H7 (cell line): Measurements from ENCODE around the gene SPINK7. TPM values are rescaled to one million over a fixed set of nuclear protein-coding genes. Genes with fewer than 3 reads are reported as not detected.
A peak's percentile ranks its signal among the peaks of the same experiment; 100 is the strongest.
"Not testable (repeated sequence)": the region's sequence is repeated elsewhere in the genome, so short reads cannot be mapped to it uniquely, and the experiment has no call there.

Source experiments
- DNase-seq: peaks from one replicate; pipeline ENCODE4 v3.0.0; 2012
- H3K27me3 ChIP-seq: 2 replicates; pipeline ENCODE4 v1.6.0; 2011; ENCODE audit warnings: mild to moderate bottlenecking, low read length; ENCODE audit not compliant: control insufficient read depth, insufficient read depth
- H3K36me3 ChIP-seq: replicated peaks from 2 replicates; pipeline ENCODE4 v1.5.1; 2011; ENCODE audit warnings: low read length; ENCODE audit not compliant: control insufficient read depth, insufficient read depth
- H3K4me3 ChIP-seq: 2 replicates; pipeline ENCODE4 v1.5.1; 2011; ENCODE audit warnings: low read depth, mild to moderate bottlenecking, control low read depth, low read length, moderate library complexity; ENCODE audit not compliant: insufficient read depth
- total RNA-seq: library from RNA; depleted of rRNA; stranded (reverse); fragments of >200 nt; shearing (Covaris generic); gene quantifications from 2 replicates; pipeline ENCODE4 v1.2.3, GENCODE V29; 2014

Gene SPINK7
- total RNA-seq, 1 experiment from 2014 or later: not detected

DNA sequence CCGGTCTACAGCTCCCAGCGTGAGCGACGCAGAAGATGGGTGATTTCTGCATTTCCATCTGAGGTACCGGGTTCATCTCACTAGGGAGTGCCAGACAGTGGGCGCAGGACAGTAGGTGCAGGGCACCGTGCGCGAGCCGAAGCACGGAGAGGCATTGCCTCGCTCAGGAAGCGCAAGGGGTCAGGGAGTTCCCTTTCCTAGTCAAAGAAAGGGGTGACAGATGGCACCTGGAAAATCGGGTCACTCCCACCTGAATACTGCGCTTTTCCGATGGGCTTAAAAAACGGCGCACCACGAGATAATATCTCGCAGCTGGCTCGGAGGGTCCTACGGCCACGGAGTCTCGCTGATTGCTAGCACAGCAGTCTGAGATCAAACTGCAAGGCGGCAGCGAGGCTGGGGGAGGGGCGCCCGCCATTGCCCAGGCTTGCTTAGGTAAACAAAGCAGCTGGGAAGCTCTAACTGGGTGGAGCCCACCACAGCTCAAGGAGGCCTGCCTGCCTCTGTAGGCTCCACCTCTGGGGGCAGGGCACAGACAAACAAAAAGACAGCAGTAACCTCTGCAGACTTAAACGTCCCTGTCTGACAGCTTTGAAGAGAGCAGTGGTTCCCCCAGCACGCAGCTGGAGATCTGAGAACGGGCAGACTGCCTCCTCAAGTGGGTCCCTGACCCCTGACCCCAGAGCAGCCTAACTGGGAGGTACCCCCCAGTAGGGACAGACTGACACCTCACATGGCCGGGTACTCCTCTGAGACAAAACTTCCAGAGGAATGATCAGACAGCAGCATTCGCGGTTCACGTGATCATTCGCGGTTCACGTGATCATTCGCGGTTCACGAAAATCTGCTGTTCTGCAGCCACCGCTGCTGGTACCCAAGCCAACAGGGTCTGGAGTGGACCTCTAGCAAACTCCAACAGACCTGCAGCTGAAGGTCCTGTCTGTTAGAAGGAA, 8.1 kb downstream of the SPINK7 start:
- H3K4me3 ChIP-seq: peak overlapping the region; percentile 43
- H3K27me3 ChIP-seq, H3K36me3 ChIP-seq, DNase-seq: not testable (repeated sequence)

DNA sequence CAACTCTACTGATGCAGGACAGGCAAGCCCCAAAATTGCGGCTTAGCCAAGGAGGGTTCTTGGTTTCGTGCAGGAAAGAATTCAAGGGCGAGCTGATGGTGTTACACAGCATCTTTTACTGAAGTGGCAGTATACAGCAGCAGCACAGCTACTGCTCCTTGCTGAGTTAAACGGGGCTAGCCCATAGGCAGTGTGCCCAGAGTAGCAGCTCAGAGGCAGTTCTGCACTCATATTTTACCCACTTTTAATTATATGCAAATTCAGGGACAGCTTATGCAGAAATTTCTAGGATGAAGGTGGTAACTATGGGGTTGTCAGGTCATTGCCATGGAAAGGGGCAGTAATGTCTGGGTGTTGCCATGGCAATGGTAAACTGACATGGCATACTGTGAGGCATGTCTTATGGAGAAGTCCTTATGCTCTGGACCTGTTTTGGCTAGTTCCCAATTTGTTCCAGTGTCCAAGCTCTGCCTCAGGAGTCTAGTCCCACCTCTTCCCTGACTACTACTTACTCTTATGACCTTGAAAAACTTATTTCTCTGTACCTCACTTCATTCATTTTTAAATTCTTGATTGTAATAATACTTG, 21.1 kb downstream of the SPINK7 start:
- DNase-seq: no peak
- Histone ChIP-seq H3K4me3 (no peak overlapping the region), H3K27me3 (no peaks in the 10 kb centered on the region)

DNA sequence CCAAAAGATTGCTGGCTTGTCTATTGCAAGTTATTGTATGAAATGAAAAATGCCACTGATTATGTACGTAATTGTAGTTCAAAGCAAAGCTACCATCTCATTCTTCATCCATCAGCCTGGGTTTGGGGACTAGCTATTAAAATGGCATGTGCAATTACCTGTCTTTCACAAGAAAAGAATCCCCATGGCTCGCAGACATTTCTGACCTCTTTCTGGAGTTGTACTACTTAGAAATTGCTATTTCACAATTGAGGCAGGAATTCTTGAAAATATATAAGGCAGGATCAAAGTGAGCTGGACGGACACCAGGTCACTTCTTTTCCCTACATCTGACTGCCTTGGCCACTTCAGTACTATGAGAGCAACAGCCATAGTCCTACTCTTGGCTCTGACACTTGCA, 23.0 kb downstream of the SPINK7 start, which contains the start of gene SPINK9:
TSS of gene SPINK9 (plus strand) at position 301 of the 400 bp plus-strand sequence. CDS start at position 356, 55 bp downstream.
- no peaks in the 10 kb centered on the region for H3K27me3 ChIP-seq
- no peaks in the 10 kb centered on the region for H3K36me3 ChIP-seq
- H3K4me3 ChIP-seq: no peak within 1 kb of the TSS
- no peak for DNase-seq

More for the DNA sequence above, 21.1 kb downstream of the SPINK7 start:
- H3K36me3 ChIP-seq: no peaks in the 10 kb centered on the region

DNA sequence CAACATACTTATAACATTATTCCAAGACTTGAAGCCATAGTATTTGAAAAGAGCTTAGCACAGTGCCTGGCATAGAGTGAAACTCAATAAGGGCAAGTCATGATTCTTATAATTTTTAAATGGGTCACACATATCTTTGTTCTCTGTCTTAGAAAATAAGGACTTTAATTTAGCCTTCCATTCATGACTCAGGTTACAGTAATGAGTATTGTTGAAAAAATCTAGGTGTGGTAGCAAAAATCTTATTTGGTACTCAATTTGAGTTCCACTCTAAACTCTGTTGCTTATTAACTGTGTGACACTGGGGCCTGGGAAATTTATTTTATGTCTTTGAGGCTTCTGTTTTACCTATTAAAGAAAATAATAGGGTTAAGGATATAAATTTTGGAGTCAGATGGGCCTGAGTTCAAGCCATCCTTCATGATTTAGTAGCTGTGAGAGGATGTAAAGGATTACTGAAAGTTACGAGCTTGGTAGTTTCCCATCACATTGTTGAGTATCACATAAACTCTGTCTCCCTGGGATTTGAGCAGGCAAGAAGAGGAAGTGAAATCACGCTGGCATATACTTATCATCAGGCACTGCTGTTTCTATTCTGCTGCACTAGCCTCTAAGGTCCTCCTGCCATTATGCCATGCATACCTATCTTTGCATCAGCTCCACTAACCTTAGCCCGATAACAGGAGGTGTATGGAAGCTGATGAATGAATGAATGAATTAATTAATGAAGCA, 24.6 kb downstream of the SPINK7 start:
- DNase-seq: no peak
- no peaks in the 10 kb centered on the region for H3K36me3 ChIP-seq
- no peak overlapping the region for H3K4me3 ChIP-seq
- H3K27me3 ChIP-seq: no peaks in the 10 kb centered on the region

GRCh38 chr5:148342371-148343045, 30.3 kb downstream of the SPINK7 start:
- Histone ChIP-seq H3K27me3 (no peaks in the 10 kb centered on the region), H3K36me3 (no peaks in the 10 kb centered on the region), H3K4me3 (no peak overlapping the region)
- DNase-seq: no peak

- Histone ChIP-seq H3K27me3 (no peaks in the 10 kb centered on the region), H3K4me3 (no peak overlapping the region), H3K36me3 (no peaks in the 10 kb centered on the region)
- DNase-seq: no peak
Observed at GRCh38 chr5:148343046-148343407, 30.8 kb downstream of the SPINK7 start.

GRCh38 chr5:148343603-148344487, 31.6 kb downstream of the SPINK7 start:
- H3K27me3 ChIP-seq: no peaks in the 10 kb centered on the region
- H3K4me3 ChIP-seq: no peak overlapping the region
- H3K36me3 ChIP-seq: no peaks in the 10 kb centered on the region
- DNase-seq: no peak

DNA sequence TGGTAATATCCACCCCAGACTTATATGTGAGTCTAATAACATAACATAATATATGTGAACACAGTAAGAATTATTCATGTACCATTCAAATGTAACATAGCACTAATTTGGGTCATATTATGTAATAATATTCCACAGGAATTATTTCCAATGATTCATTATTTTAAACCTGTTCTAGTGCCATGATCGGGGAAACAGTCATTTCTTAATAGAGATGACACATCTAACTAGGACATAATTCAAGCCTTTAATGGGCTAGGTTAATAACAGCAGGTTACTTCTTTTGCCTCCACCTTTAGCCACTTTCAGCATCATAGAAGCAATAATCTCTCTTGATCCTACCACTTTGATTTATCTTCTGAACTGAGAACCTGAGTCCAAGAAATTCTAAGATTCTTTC, 35.5 kb downstream of the SPINK7 start:
- no peak for DNase-seq
- Histone ChIP-seq H3K36me3 (no peaks in the 10 kb centered on the region), H3K27me3 (no peaks in the 10 kb centered on the region), H3K4me3 (no peak overlapping the region)

DNA sequence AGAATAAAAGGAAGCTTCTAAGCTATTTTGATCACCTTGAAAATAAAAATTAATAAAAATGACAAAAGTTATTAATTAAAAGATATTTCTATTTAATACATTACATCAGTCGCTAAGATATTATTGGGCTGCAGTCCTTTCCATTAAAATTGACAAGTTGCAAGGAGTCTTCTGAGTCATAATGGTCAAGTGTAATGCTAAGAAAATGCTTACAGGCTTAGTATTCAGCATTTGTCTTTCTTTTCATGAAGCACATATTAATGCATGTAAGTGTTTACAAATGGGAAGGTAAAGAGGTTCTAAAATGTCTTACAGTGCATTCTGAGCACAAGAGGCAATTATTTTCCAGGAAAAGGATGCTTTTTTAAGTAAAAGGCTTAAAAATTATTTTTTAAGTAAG, 40.5 kb downstream of the SPINK7 start:
- no peaks in the 10 kb centered on the region for H3K36me3 ChIP-seq
- H3K27me3 ChIP-seq: no peaks in the 10 kb centered on the region
- H3K4me3 ChIP-seq: no peak overlapping the region
- DNase-seq: no peak

GRCh38 chr5:148353634-148354033, 41.4 kb downstream of the SPINK7 start:
- no peaks in the 10 kb centered on the region for H3K36me3 ChIP-seq
- H3K4me3 ChIP-seq: no peak overlapping the region
- H3K27me3 ChIP-seq: no peaks in the 10 kb centered on the region
- DNase-seq: no peak

- Histone ChIP-seq H3K27me3 (no peaks in the 10 kb centered on the region), H3K36me3 (no peaks in the 10 kb centered on the region), H3K4me3 (no peak overlapping the region)
- no peak for DNase-seq
Observed at GRCh38 chr5:148364343-148364742, 52.1 kb downstream of the SPINK7 start.
